Chondrocyte (in vitro differentiated cells): Measurements from ENCODE around the gene DDX54. TPM values are rescaled to one million over a fixed set of nuclear protein-coding genes. Genes with fewer than 3 reads are reported as not detected.

ENCODE experiments used
- DNase-seq: peaks from one replicate; pipeline ENCODE4 v3.0.0; 2021; ENCODE audit warnings: mixed read lengths, low spot score
- H3K27ac Mint-ChIP-seq: one replicate; pipeline ENCODE4 v1.8.0; 2021; ENCODE audit warnings: mild to moderate bottlenecking, moderate library complexity, mixed read lengths; ENCODE audit not compliant: unreplicated experiment
- H3K27me3 Mint-ChIP-seq: 2 replicates; pipeline ENCODE4 v1.8.0; 2021; ENCODE audit warnings: low read depth, mixed read lengths
- H3K36me3 Mint-ChIP-seq: 2 replicates; pipeline ENCODE4 v1.8.0; 2021; ENCODE audit warnings: low read depth, mixed read lengths
- H3K4me1 Mint-ChIP-seq: 2 replicates; pipeline ENCODE4 v1.8.0; 2021; ENCODE audit warnings: low read depth, mild to moderate bottlenecking, mixed read lengths
- H3K4me3 Mint-ChIP-seq: one replicate; pipeline ENCODE4 v1.8.0; 2021; ENCODE audit warnings: mild to moderate bottlenecking, moderate library complexity, mixed read lengths; ENCODE audit not compliant: unreplicated experiment
- H3K9me3 Mint-ChIP-seq: 2 replicates; pipeline ENCODE4 v1.8.0; 2021; ENCODE audit warnings: low read depth, mixed read lengths
- total RNA-seq: library from RNA; stranded (reverse); gene quantifications from 3 replicates; pipeline ENCODE4 v1.2.1, GENCODE V29; 2021
- TF ChIP-seq, protein P1 (sequence below): fragments of 200-600 bp; sonication (generic); IDR thresholded peaks from 2 replicates; pipeline ENCODE4 v1.5.0; 2021; ENCODE audit warnings: antibody characterized with exemption, mild to moderate bottlenecking, moderate library complexity

Gene DDX54
- total RNA-seq, 1 donor from 2014 or later, result 44.6 TPM

DNA sequence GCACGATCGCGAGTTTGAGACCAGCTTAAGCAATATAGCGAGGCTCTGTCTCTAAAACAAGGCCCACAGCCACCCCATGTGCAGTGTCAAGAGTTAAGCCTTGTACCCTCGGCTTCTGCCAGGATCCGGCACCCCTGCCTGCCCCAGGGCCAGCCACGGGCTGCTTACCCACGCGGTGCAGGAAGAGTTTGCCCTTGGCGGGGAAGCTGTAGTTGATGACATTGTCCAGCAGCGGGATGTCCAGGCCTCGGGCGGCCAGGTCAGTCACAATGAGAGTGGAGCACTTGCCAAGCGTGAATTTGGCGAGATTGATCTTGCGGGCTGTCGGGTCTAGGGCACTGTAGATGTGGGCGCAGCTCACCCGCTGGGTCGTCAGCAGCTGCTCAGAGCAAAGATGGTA lies 13.1 kb downstream of the DDX54 start:
- TF ChIP-seq, protein P1, sequence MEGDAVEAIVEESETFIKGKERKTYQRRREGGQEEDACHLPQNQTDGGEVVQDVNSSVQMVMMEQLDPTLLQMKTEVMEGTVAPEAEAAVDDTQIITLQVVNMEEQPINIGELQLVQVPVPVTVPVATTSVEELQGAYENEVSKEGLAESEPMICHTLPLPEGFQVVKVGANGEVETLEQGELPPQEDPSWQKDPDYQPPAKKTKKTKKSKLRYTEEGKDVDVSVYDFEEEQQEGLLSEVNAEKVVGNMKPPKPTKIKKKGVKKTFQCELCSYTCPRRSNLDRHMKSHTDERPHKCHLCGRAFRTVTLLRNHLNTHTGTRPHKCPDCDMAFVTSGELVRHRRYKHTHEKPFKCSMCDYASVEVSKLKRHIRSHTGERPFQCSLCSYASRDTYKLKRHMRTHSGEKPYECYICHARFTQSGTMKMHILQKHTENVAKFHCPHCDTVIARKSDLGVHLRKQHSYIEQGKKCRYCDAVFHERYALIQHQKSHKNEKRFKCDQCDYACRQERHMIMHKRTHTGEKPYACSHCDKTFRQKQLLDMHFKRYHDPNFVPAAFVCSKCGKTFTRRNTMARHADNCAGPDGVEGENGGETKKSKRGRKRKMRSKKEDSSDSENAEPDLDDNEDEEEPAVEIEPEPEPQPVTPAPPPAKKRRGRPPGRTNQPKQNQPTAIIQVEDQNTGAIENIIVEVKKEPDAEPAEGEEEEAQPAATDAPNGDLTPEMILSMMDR, result no peak
- Mint-ChIP-seq H3K27ac (no peak overlapping the region), H3K27me3 (no peaks in the 10 kb centered on the region), H3K9me3 (peaks cover 6% of the 10 kb centered on the region), H3K4me3 (no peak overlapping the region), H3K4me1 (no peaks in the 10 kb centered on the region), H3K36me3 (peaks cover 41% of the 10 kb centered on the region)
- no peak for DNase-seq

DNA sequence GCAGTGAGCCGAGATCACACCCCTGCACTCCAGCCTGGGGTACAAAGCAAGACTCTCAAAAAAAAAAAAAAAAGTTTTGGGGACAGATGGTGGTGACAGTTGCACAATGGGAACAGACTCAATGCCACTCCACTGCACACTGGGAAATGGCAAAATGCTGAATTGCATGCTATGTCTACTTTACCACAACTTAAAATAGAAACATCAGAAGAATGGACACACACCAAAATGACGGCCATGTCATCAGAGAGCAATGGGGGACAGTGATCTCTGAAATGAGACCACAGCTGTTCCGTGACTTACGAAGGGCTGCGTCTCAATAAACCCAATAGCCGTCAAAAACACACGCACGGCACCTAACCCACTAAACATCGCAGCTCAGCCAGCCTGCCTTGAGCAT lies 13.7 kb downstream of the DDX54 start:
- Mint-ChIP-seq H3K27me3 (no peaks in the 10 kb centered on the region), H3K4me1 (no peaks in the 10 kb centered on the region), H3K4me3 (no peak overlapping the region), H3K9me3 (no peaks in the 10 kb centered on the region), H3K27ac (no peak overlapping the region), H3K36me3 (peaks cover 35% of the 10 kb centered on the region)
- TF ChIP-seq, protein P1, result no peak
- no peak for DNase-seq

DNA sequence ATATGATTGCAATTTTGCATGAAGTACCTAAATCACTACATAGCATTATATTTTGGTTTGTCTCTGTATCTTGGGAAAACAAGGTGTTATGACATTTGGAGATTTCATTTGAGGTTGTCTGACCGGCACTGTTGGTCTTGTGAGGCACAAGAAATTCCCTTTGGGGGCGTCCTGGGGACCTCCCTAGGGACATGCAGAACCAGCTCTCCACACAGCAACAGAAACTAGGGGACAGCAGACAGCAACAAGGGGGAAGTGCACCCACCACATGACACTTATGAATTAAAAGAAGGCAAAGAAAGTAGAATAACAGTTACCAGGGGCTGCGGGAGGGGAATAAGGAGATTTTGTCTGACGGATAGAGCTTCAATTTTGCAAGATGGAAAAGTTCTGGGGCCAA lies 14.4 kb downstream of the DDX54 start:
- no peaks in the 10 kb centered on the region for H3K27me3 Mint-ChIP-seq
- H3K9me3 Mint-ChIP-seq, result no peaks in the 10 kb centered on the region
- no peaks in the 10 kb centered on the region for H3K4me1 Mint-ChIP-seq
- no peak for DNase-seq
- TF ChIP-seq, protein P1, result no peak
- no peak overlapping the region for H3K27ac Mint-ChIP-seq
- H3K36me3 Mint-ChIP-seq, result peaks cover 36% of the 10 kb centered on the region
- no peak overlapping the region for H3K4me3 Mint-ChIP-seq

DNA sequence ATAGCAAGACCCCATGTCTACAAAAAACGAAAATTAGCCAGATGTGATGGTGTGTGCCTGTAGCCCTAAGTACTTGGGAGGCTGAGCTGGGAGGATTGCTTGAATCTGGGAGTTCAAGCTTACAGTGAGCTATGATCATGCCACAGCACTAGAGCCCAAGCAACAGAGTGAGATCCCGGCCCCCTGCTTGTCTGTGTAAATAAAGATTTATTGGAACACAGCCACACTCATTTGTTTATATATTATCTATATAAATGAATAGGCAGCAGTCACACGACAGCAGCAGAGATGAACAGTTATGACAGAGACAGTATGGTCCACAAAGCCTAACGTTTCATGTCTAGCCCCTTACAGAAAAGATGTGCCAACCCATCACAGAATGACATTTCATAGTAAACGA lies 14.8 kb downstream of the DDX54 start:
- TF ChIP-seq, protein P1, result no peak
- Mint-ChIP-seq H3K27ac (no peak overlapping the region), H3K4me1 (no peaks in the 10 kb centered on the region), H3K36me3 (peaks cover 38% of the 10 kb centered on the region), H3K9me3 (no peaks in the 10 kb centered on the region), H3K27me3 (no peaks in the 10 kb centered on the region), H3K4me3 (no peak overlapping the region)
- no peak for DNase-seq

DNA sequence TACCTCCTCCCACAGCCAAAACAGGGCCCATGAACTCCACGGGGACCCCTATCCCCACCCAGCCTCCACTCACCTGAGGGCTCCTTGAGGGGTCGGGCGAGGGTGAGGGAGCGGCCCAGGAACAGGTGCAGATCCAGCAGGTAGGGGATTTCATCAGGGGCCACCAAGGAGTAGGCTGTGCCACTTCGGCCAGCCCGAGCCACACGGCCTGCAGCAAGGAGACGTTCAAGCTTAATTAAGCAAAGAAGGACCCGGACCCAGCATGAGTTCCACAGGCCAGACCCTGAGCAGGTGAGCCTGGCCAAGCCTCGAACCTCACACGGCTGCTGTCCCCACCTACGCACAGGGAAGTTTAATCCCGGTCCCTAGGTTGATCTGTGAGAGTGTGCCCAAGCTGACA lies 15.6 kb downstream of the DDX54 start:
- Mint-ChIP-seq H3K4me1 (no peaks in the 10 kb centered on the region), H3K27ac (no peak overlapping the region), H3K36me3 (peaks cover 37% of the 10 kb centered on the region), H3K4me3 (no peak overlapping the region), H3K9me3 (no peaks in the 10 kb centered on the region), H3K27me3 (no peaks in the 10 kb centered on the region)
- TF ChIP-seq, protein P1, result no peak
- DNase-seq, result no peak
